Fibroblast of mammary gland (primary cell): ENCODE results near the gene CHL1.

ENCODE experiments used
- DNase-seq: peaks from one replicate; pipeline ENCODE4 v3.0.0-alpha.2; 2010; ENCODE audit warnings: low read depth
- H3K4me3 ChIP-seq: 2 replicates; pipeline ENCODE4 v1.5.1; 2011; ENCODE audit warnings: low read depth, mild to moderate bottlenecking, low read length, moderate library complexity; ENCODE audit not compliant: control insufficient read depth
- TF ChIP-seq, protein P1 (sequence below): conservative IDR thresholded peaks from 2 replicates; pipeline ENCODE4 v1.5.1; 2011; ENCODE audit warnings: low read depth, low read length, inconsistent platforms; ENCODE audit not compliant: control insufficient read depth, insufficient read depth

Gene CHL1

DNA sequence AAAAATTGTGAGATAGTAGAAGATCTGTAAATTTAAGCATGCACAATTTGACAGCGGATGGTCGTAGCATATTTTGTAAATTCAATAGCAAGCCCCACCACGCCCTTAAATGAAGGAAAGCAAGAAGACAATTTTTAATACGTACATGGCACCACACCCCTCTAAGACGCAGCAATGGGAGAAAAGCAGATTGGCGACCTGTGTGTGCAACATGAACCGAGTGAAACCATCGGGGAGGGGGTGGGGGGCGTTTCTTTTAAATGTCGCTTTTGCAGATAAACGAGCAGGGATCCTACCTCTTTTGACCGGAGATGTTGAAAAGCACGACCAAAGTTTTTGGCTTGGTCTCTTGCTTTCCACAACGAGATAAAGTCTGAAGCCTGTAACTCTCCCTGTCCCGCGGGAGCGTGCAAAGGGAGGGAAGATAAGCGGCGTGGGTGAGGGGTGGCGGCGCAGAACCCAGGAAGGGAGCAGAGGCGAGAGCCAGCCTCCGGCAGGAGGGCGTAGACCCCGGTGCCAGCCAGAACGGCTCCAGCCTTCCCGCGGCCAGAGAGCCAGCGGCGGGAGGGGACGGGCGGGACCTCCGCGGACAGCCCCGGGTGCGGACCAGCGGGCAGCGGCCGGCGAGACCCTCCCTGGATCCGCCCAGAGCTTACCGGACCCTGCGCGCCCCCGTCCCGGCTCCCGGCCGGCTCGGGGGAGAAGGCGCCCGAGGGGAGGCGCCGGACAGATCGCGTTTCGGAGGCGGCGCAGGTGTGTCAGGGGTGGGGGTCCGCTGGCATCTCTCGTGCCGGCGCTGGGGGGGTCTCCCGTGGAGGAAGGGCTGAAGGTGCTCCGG lies at the start of gene CHL1:
Gene CHL1 (plus strand): TSS at position 453 of the 838 bp plus-strand sequence. CDS start 123,014 bp downstream, outside the sequence.
- no peak for DNase-seq
- H3K4me3 ChIP-seq = peak within 1 kb of the TSS; percentile 48
- TF ChIP-seq, protein P1, sequence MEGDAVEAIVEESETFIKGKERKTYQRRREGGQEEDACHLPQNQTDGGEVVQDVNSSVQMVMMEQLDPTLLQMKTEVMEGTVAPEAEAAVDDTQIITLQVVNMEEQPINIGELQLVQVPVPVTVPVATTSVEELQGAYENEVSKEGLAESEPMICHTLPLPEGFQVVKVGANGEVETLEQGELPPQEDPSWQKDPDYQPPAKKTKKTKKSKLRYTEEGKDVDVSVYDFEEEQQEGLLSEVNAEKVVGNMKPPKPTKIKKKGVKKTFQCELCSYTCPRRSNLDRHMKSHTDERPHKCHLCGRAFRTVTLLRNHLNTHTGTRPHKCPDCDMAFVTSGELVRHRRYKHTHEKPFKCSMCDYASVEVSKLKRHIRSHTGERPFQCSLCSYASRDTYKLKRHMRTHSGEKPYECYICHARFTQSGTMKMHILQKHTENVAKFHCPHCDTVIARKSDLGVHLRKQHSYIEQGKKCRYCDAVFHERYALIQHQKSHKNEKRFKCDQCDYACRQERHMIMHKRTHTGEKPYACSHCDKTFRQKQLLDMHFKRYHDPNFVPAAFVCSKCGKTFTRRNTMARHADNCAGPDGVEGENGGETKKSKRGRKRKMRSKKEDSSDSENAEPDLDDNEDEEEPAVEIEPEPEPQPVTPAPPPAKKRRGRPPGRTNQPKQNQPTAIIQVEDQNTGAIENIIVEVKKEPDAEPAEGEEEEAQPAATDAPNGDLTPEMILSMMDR = no peak

DNA sequence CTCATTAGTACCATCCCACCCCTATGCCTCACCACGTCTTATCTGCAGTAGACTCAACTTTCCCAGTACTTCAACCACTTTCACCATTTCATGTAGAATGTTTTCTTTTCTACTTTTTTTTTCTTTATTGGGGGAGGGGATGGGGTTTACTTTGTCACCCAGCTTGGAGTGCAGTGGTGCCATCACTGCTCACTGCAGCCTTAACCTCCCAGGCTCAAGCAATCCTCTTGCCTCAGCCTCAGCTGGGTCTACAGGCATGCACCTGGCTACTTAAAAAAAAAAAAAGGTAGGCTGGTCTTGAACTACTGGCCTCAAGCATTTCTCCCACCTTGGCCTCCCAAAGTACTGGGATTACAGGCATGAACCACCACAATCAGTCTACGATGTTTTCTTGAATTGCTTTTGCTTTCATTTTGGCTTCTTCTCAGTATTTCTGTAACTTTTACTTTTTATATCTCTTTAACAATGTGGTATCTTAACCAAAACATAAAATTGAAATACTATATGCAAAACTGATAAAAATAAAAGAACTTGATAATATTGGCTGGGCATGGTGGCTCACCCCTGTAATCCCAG lies 44.9 kb upstream of the CHL1 start:
- TF ChIP-seq, protein P1 = no peak
- H3K4me3 ChIP-seq = no peak overlapping the region
- DNase-seq = no peak

GRCh38 chr3:159974-160373 lies 36.6 kb upstream of the CHL1 start:
- no peak for DNase-seq
- no peak overlapping the region for H3K4me3 ChIP-seq
- TF ChIP-seq, protein P1 = no peak

- TF ChIP-seq, protein P1 = no peak
Measured at GRCh38 chr3:166071-166470, 30.5 kb upstream of the CHL1 start.

DNA sequence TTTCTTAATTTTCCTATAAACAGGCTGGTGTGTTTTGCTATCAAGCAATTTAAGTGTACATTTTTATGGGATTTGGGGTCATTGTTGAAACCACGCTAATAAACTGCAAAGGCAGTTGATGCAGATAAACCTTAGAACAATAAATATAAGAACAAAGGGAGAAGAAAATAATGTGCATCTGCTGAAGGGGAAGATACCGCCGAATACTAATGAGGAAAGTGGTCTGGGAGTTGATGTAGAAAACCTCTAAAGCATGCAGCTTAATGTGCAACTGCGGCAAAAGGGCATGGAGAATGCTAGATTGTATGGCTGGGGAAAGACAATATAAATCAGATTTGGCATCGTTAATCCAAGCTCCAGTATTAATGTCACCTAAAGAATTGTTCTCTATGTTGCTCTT lies 29.8 kb upstream of the CHL1 start:
- no peak overlapping the region for H3K4me3 ChIP-seq

More at GRCh38 chr3:166071-166470, 30.5 kb upstream of the CHL1 start:
- peak; percentile 2 for DNase-seq
- H3K4me3 ChIP-seq = no peak overlapping the region

DNA sequence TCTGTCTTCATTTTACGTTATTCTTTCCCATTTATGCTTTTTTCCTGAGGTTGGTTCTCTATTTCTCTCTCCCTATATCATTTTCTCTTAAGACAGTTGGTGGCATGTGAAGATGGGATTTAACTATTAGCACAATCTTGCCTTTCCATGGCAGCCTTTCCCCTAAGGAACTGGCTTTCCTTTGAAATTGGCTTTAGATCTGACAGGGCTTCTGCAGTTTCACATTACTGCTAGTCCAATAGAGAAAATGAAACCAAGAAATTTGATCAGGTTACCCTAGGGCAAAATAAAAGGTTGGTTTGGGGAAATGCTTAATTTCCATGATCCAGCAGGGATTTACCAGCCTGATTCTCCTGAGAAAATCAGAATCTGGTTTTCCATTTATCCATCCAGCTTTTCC lies 22.7 kb upstream of the CHL1 start:
- no peak overlapping the region for H3K4me3 ChIP-seq
- DNase-seq = no peak
- TF ChIP-seq, protein P1 = no peak

More for the DNA sequence above, 29.8 kb upstream of the CHL1 start:
- no peak for DNase-seq
- TF ChIP-seq, protein P1 = no peak

GRCh38 chr3:184976-185375 lies 11.6 kb upstream of the CHL1 start:
- DNase-seq = no peak
- no peak overlapping the region for H3K4me3 ChIP-seq
- TF ChIP-seq, protein P1 = no peak
